ENCODE data around the gene HIVEP3.

DNA sequence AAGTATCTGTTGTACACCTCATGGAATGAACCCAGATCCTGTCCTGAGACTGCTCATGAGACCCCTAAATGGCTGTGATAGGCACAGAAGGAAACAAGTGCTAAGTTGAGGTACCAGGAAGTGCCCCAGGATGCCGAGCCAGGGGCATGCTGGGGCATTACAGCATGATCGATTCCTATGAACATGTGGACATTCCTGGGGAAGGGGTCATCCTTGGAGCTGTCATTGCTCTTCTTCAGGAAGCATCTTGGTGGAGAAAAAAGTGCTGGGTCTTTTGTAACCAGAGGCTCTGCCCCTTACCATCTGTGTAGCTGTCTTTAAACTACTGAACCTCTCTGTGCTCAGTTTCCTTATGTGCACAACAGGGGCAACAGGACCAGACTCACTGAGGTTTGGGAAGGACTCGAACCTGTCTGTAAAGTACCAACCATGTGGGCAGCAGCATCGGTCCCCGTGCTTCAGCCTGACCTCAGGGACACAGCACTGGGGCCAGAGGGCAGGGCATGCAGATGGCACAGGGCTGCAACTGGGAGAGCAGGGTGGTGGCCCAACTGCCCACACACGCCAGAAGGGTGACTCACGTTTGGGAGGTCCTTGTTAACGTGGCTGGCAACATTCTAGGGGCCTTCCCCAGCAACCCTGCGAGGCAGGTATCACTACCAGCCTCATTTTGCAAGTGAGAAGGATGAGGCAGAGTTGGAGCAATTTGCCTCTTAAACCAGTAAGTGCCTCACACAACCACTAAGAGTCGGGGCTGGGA is 291.9 kb downstream of the HIVEP3 start:
- TF ChIP-seq POLR2AphosphoS5 (IDR thresholded peaks at IDR 0.05; ENCODE audit: low read depth, low read length) (no peak), TAF1 (IDR thresholded peaks at IDR 0.05; ENCODE audit: borderline replicate concordance, insufficient read depth, low read length) (no peak), SIN3A (IDR thresholded peaks at IDR 0.05; ENCODE audit: borderline replicate concordance, insufficient read depth, low read length) (no peak)
- TF ChIP-seq, protein P1, sequence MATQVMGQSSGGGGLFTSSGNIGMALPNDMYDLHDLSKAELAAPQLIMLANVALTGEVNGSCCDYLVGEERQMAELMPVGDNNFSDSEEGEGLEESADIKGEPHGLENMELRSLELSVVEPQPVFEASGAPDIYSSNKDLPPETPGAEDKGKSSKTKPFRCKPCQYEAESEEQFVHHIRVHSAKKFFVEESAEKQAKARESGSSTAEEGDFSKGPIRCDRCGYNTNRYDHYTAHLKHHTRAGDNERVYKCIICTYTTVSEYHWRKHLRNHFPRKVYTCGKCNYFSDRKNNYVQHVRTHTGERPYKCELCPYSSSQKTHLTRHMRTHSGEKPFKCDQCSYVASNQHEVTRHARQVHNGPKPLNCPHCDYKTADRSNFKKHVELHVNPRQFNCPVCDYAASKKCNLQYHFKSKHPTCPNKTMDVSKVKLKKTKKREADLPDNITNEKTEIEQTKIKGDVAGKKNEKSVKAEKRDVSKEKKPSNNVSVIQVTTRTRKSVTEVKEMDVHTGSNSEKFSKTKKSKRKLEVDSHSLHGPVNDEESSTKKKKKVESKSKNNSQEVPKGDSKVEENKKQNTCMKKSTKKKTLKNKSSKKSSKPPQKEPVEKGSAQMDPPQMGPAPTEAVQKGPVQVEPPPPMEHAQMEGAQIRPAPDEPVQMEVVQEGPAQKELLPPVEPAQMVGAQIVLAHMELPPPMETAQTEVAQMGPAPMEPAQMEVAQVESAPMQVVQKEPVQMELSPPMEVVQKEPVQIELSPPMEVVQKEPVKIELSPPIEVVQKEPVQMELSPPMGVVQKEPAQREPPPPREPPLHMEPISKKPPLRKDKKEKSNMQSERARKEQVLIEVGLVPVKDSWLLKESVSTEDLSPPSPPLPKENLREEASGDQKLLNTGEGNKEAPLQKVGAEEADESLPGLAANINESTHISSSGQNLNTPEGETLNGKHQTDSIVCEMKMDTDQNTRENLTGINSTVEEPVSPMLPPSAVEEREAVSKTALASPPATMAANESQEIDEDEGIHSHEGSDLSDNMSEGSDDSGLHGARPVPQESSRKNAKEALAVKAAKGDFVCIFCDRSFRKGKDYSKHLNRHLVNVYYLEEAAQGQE (IDR thresholded peaks at IDR 0.05; ENCODE audit: insufficient read depth in 1 of 2, low read depth in 2 of 2, low read length in 2 of 2) = no peak
